GM18511 (cell line): ENCODE measurements around the gene SPATA16.
"Not testable (repeated sequence)": the region's sequence is repeated elsewhere in the genome, so short reads cannot be mapped to it uniquely, and the experiment has no call there.

ENCODE experiments used
- ATAC-seq: cut with Tn5 transposase; IDR thresholded peaks from one replicate; pipeline ENCODE4 v1.9.1; 2021; ENCODE audit warnings: mild to moderate bottlenecking, moderate library complexity; ENCODE audit not compliant: unreplicated experiment

SPATA16 gene

DNA sequence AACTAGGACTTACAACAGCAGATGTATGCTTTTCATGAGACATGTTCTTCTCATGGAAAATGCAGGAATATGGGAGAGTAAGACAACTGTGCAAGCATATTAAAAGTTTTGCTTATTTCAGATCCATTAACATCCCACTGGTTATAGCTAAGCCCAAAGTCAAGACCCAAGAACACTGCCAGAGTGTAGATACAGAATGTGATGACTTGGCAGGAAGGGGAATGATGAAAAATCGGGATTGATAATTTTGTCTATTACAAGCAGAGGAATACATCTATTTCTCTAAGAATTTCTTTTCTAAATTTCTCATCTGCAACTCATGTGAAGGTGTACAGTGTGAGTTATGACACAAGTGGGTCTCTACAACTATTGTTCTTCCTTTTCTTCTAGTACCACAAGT, 76.4 kb downstream of the SPATA16 start:
- ATAC-seq, result no peak

- no peak for ATAC-seq
Observed at GRCh38 chr3:173058229-173058628, 82.8 kb downstream of the SPATA16 start.

GRCh38 chr3:173055228-173055933, 85.7 kb downstream of the SPATA16 start:
- no peak for ATAC-seq

- no peak for ATAC-seq
Observed at GRCh38 chr3:173049360-173049759, 91.7 kb downstream of the SPATA16 start.

GRCh38 chr3:173045770-173046382, 95.2 kb downstream of the SPATA16 start:
- ATAC-seq, result no peak

DNA sequence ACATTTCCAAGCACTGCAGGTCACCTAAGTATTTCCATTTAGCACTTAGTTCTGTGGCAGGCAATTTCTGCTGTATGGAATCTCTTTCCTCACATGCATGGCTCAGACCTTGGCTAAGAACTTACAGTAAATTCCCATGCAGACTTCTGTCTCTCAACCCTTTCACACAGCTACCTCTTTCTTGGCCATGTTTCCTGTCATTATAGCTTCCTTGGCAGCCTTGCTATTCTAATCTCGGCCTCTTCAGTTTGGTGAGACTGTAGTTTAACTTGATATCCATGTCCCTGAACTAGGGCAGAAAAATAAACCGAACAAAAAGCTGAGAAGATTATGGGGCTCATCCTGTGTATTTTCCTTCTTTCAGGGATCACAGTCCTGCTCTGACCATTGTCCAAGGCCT, 96.0 kb downstream of the SPATA16 start:
- no peak for ATAC-seq

DNA sequence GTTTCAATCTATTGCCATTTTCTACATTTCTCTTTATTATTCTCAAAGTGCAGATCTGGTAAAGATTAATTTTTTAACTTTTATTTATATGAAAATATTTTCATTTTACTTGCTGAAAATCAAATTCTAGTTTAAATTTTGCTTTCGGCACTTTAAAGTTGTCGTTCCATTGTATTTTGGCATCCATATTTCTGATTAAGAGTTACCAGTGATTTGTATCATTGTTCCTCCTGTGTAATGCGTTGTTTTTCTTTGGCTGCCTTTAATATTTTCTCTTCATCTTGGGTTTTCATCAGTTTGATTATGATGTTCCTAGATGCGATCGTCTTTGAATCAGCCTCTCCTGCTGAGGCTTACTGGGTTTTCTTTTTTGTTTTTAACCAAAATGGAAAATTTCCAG, 97.3 kb downstream of the SPATA16 start:
- ATAC-seq, result no peak

DNA sequence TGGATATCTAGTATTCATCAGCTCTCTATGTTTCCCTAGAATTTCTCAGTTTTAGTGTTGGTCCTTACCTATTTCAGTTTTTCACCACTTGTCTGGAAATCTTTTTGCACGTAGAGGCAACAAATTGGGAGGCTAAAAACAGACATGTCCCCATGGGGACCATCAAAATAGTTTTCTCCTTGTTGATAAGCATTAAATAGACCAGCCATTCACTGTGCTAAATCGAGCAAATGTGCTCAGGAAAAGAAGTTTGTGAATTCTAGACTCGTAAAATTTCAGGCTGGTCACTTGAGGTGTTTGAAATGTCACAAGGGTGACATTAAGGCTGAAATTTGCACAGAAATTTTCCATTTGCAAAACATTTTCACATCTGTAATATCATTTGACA, 102.6 kb downstream of the SPATA16 start:
- ATAC-seq, result no peak

- ATAC-seq, result no peak
Observed at GRCh38 chr3:173037840-173038483, 103.1 kb downstream of the SPATA16 start.

- no peak for ATAC-seq
Observed at GRCh38 chr3:173030273-173030672, 110.8 kb downstream of the SPATA16 start.

GRCh38 chr3:173028351-173028750, 112.7 kb downstream of the SPATA16 start:
- no peak for ATAC-seq

GRCh38 chr3:173027429-173027828, 113.6 kb downstream of the SPATA16 start:
- no peak for ATAC-seq

GRCh38 chr3:173025941-173026340, 115.1 kb downstream of the SPATA16 start:
- ATAC-seq, result no peak

DNA sequence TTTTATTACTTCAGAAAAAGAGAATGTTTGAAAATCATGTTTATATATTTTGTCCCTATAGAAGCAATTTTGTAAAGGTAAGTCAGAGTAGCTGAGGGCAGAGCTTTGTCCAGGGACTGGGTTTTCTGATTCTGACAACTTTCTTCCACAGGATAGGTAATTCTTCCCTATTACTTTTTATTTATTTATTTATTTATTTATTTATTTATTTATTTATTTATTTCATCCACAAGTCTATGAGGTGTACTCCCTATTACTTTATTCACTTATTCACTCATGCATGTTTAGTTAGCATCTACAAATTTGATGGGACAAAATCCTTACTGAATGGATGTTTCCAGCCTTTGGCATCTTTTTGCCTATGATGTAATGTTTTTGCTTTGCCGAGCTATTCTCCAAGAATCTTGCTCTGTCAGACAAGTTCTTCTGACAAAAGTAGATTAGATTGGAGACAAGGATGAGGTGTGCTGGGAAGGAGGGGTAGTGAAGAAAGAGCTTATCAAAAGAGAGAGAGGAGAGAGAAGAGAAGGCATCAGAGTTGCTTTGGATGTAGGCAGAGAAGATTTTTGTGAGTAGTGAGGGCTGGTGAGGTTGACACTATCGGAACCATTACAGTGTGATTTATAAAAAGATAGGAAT, 119.4 kb downstream of the SPATA16 start:
- ATAC-seq, result no peak

DNA sequence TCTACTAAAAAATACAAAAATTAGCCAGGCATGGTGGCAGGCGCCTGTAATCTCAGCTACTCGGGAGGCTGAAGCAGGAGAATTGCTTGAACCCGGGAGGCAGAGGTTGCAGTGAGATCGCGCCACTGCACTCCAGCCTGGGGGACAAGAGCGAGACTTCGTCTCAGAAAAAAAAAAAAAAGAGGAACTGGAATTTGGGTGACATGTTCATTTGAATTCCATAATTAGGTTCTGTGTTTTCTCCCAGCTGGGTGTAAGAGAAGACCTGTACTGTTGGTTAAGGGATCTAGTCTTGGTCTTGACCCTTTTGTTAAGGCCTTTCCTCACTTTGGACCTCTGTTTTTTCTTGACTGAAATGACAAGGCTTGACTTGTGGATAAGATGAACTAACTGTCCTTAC, 120.9 kb downstream of the SPATA16 start:
- ATAC-seq, result not testable (repeated sequence)

DNA sequence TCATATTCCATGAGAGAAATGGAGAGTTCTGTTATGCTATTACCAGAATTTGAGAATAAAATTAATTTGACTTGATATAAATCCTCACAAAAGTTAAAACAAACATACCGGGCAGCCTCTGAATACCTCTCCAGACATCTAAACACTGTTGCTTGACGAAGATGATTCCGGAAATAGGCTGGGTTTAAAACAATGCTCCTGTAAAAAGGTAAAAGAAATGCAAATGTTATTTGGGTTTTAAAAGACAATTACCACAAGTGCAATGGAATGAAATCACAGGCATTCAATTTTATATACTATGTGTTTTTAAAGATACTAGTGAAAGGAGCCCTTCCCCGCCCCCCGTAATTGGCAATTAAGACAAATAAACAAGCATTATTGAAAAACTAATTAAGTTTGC, 121.7 kb downstream of the SPATA16 start:
- no peak for ATAC-seq

DNA sequence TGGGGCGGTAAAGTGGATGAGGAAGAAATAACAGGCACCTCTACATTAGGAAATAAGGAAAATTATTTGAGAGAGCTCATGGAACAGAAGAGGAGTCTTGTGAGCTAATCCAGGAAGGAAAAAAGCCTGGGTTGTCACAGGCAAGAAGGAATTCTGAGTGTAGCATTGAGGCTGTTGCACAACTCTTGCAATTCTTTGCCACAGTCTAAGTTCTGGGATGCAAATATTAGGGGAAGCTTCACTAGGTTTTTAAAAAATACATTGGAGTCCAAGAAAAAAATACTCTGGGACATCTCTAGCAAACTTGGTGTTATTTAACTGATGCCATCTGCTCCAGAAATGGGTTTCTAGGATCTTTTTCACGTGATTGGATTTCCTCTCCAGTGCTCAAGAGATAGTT, 122.3 kb downstream of the SPATA16 start:
- no peak for ATAC-seq

GRCh38 chr3:173013219-173013832, 127.7 kb downstream of the SPATA16 start:
- ATAC-seq, result no peak

GRCh38 chr3:173009410-173009809, 131.6 kb downstream of the SPATA16 start:
- no peak for ATAC-seq

DNA sequence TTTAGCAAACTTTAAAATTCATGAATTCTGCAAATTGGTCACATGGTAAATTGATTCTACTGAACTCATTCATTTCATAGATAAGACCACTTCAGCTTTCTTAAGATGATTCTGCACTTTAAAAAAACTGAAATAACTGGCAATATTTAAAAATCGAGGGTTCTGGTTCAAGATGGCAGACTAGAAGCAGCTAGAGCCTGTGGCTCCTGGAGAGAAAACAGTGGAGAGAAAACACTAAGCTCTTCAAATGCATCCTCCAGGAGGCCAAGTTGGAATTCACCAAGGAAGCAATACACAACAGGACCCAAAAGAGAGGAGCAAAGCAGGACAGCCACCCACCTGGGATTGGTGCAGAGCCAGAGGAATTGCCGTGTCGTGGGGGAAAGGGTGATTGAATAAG, 132.1 kb downstream of the SPATA16 start:
- no peak for ATAC-seq

GRCh38 chr3:173007079-173007723, 133.8 kb downstream of the SPATA16 start:
- ATAC-seq, result no peak
